Measurements from ENCODE around the gene SAT2.
A peak's percentile ranks its signal among the peaks of the same experiment; 100 is the strongest.

The SAT2 gene

DNA sequence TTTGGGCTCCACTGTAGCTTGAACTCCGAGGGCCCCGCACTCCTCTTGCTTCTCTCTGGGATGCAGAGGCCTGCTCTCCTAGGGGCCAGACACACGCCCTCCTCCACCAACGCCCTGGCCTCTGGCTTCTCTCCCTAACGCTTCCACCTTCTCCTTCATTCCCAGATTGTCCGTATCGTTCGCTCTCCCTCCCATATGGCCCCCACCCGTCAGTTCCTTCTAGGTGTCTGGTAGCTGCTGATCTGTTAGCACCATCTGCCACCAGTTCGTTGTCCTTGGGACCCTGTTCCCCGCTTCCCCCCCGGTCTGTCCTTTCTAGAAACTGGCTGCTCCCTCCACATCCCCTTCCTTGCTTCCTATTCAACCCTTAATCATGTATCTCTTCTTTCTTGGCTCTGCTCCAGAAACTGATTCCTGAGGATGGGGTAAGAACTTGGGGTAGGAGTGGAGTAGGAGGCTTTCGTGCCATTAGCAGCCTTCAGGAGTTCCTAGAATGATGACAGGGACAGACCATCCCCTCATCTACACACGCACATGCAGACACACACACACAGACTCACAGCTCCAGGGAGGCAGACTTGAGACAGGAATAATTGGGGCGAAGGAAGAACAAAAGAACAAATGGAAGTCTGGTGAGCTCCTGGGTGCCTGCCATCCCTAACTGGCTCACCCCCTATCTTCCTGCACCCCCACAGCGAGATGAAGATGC, 27.4 kb upstream of the SAT2 start:
- ChIA-PET POLR2A (interaction anchor here (2.1 to 5.3 kb wide), 2 partner anchors 31 to 32 kb away, joined by 28 to 113 read pairs; partner anchors contain the start of genes TP53 and WRAP53), CTCF (interaction anchor here (1.0 to 7.2 kb wide), 4 partner anchors 18 to 140 kb away, joined by 4 to 57 read pairs (median 5); partner anchors contain the start of gene TP53)

DNA sequence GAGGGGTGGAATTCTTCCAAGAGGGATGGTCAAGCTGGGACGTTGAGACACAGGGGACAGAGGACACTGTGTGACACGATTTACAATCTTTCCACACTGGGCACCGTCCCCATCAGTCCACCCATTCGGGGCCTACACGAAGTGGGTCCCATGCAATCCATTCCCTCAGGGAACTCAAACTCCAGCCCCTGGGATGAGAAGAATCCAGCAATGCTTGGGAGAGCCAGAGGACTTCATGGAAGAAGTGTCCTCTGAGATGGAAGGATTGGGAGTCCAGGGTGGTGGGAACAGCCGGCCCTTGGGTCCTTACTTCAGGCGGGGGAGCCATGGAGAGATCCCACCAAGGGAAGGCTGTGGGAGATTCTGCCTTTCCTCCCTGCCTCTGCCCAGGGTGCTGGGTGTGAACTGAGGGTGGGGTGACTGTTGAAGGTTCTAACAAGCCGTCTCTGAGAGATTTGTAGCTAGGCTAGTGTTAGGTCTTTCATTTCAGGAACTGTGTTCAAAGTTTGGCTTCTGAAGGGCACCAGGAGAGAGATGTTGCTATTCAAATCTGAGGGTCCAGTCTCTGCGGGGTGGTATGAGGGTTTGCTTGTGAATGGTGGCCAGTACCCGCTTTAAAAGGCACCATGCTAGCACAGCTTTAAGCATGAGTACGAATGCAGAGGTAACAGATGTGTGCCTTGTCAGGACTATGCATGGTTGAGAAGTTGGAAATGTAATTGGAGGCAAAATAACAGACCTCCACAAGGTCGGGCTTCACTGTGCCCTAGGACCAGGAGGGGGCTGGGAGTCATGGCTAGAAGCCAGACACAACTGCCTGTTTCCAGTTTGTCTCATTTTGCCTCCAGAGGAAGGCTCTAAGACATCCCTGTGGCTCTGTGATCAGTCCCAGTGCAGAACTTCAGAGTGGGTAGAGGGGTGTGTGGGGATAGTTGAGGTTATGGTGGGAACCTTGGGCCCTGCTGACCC, 25.1 kb upstream of the SAT2 start:
- no peak overlapping the region for H3K4me3 ChIP-seq (ENCODE audit: low read depth, low read length)
- peaks cover 11% of the 10 kb centered on the region for H3K4me1 ChIP-seq (ENCODE audit: control insufficient read depth, insufficient read depth, low read length)
- H3K36me3 ChIP-seq (ENCODE audit: control insufficient read depth in 2 of 2, insufficient read depth in 1 of 2, low read length in 2 of 2) = no peaks in the 10 kb centered on the region
- POLR2A ChIA-PET = interaction anchor here (0.6 to 5.3 kb wide), 5 partner anchors 15 to 34 kb away, joined by 3 to 113 read pairs (median 7); partner anchors contain the start of genes SAT2, TP53 and WRAP53
- H3K9me3 ChIP-seq (ENCODE audit: control insufficient read depth, insufficient read depth, low read depth, low read length) = no peaks in the 10 kb centered on the region
- CTCF ChIA-PET = interaction anchor here (0.6 to 7.2 kb wide), 5 partner anchors 10 to 64 kb away, joined by 3 to 57 read pairs (median 5); no protein-coding TSS in a partner anchor
- no peak overlapping the region for H3K27ac ChIP-seq (ENCODE audit: extremely low read depth, low read depth, low read length)
- TF ChIP-seq ZNF146 (tag by site-specific recombination; IDR thresholded peaks at IDR 0.05) (no peak), ZNF600 (tag by site-specific recombination; IDR thresholded peaks at IDR 0.05) (no peak), IKZF3 (tag by site-specific recombination; IDR thresholded peaks at IDR 0.05) (peak; percentile 78), SP2 (tag by site-specific recombination; IDR thresholded peaks at IDR 0.05) (no peak), TCF7L2 (IDR thresholded peaks at IDR 0.05; ENCODE audit: borderline replicate concordance, low read depth, low read length) (no peak), KLF7 (tag by site-specific recombination; IDR thresholded peaks at IDR 0.05; ENCODE audit: borderline replicate concordance) (no peak), ZNF335 (tag by site-specific recombination; conservative IDR thresholded peaks at IDR 0.05) (peak; percentile 68), KLF1 (tag by site-specific recombination; IDR thresholded peaks at IDR 0.05) (no peak), ZNF184 (tag by site-specific recombination; IDR thresholded peaks at IDR 0.05) (no peak), ZNF341 (tag by site-specific recombination; IDR thresholded peaks at IDR 0.05; ENCODE audit: low read depth) (peak; percentile 71), ZBTB8A (tag by site-specific recombination; IDR thresholded peaks at IDR 0.05) (no peak), ZBTB7A (tag by site-specific recombination; IDR thresholded peaks at IDR 0.05; ENCODE audit: low read depth) (no peak), ZNF350 (tag by site-specific recombination; IDR thresholded peaks at IDR 0.05) (no peak), ZNF175 (tag by site-specific recombination; IDR thresholded peaks at IDR 0.05) (no peak), ZNF16 (tag by site-specific recombination; IDR thresholded peaks at IDR 0.05; ENCODE audit: low read depth) (no peak), ZNF223 (tag by site-specific recombination; IDR thresholded peaks at IDR 0.05) (no peak), ZSCAN23 (tag by site-specific recombination; IDR thresholded peaks at IDR 0.05) (no peak), ZNF266 (tag by site-specific recombination; IDR thresholded peaks at IDR 0.05; ENCODE audit: low read depth) (no peak), ZNF549 (tag by site-specific recombination; IDR thresholded peaks at IDR 0.05) (no peak), ZNF623 (tag by site-specific recombination; IDR thresholded peaks at IDR 0.05) (no peak)
- TF ChIP-seq, protein P1, sequence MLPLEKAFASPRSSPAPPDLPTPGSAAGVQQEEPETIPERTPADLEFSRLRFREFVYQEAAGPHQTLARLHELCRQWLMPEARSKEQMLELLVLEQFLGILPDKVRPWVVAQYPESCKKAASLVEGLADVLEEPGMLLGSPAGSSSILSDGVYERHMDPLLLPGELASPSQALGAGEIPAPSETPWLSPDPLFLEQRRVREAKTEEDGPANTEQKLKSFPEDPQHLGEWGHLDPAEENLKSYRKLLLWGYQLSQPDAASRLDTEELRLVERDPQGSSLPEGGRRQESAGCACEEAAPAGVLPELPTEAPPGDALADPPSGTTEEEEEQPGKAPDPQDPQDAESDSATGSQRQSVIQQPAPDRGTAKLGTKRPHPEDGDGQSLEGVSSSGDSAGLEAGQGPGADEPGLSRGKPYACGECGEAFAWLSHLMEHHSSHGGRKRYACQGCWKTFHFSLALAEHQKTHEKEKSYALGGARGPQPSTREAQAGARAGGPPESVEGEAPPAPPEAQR (tag by site-specific recombination; IDR thresholded peaks at IDR 0.05) = no peak
- TF ChIP-seq, protein P2, sequence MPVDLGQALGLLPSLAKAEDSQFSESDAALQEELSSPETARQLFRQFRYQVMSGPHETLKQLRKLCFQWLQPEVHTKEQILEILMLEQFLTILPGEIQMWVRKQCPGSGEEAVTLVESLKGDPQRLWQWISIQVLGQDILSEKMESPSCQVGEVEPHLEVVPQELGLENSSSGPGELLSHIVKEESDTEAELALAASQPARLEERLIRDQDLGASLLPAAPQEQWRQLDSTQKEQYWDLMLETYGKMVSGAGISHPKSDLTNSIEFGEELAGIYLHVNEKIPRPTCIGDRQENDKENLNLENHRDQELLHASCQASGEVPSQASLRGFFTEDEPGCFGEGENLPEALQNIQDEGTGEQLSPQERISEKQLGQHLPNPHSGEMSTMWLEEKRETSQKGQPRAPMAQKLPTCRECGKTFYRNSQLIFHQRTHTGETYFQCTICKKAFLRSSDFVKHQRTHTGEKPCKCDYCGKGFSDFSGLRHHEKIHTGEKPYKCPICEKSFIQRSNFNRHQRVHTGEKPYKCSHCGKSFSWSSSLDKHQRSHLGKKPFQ (tag by site-specific recombination; IDR thresholded peaks at IDR 0.05) = peak; percentile 81
- TF ChIP-seq, protein P3, sequence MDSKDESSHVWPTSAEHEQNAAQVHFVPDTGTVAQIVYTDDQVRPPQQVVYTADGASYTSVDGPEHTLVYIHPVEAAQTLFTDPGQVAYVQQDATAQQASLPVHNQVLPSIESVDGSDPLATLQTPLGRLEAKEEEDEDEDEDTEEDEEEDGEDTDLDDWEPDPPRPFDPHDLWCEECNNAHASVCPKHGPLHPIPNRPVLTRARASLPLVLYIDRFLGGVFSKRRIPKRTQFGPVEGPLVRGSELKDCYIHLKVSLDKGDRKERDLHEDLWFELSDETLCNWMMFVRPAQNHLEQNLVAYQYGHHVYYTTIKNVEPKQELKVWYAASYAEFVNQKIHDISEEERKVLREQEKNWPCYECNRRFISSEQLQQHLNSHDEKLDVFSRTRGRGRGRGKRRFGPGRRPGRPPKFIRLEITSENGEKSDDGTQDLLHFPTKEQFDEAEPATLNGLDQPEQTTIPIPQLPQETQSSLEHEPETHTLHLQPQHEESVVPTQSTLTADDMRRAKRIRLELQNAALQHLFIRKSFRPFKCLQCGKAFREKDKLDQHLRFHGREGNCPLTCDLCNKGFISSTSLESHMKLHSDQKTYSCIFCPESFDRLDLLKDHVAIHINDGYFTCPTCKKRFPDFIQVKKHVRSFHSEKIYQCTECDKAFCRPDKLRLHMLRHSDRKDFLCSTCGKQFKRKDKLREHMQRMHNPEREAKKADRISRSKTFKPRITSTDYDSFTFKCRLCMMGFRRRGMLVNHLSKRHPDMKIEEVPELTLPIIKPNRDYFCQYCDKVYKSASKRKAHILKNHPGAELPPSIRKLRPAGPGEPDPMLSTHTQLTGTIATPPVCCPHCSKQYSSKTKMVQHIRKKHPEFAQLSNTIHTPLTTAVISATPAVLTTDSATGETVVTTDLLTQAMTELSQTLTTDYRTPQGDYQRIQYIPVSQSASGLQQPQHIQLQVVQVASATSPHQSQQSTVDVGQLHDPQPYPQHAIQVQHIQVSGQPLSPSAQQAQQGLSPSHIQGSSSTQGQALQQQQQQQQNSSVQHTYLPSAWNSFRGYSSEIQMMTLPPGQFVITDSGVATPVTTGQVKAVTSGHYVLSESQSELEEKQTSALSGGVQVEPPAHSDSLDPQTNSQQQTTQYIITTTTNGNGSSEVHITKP (tag by site-specific recombination; IDR thresholded peaks at IDR 0.05) = no peak
- TF ChIP-seq, protein P4, sequence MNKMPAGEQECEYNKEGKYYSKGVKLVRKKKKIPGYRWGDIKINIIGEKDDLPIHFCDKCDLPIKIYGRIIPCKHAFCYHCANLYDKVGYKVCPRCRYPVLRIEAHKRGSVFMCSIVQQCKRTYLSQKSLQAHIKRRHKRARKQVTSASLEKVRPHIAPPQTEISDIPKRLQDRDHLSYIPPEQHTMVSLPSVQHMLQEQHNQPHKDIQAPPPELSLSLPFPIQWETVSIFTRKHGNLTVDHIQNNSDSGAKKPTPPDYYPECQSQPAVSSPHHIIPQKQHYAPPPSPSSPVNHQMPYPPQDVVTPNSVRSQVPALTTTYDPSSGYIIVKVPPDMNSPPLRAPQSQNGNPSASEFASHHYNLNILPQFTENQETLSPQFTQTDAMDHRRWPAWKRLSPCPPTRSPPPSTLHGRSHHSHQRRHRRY (tag by site-specific recombination; IDR thresholded peaks at IDR 0.05) = no peak

More for the DNA sequence above, 27.4 kb upstream of the SAT2 start:
- TF ChIP-seq YY2 (tag by site-specific recombination; IDR thresholded peaks at IDR 0.05) (no peak), ZNF600 (tag by site-specific recombination; IDR thresholded peaks at IDR 0.05) (peak; percentile 80), EGR2 (tag by site-specific recombination; IDR thresholded peaks at IDR 0.05; ENCODE audit: low read depth) (peak; percentile 46)
- no peak overlapping the region for H3K4me3 ChIP-seq (ENCODE audit: low read depth, low read length)
- H3K36me3 ChIP-seq (ENCODE audit: control insufficient read depth in 2 of 2, insufficient read depth in 1 of 2, low read length in 2 of 2) = no peaks in the 10 kb centered on the region
- H3K4me1 ChIP-seq (ENCODE audit: control insufficient read depth, insufficient read depth, low read length) = peaks cover 11% of the 10 kb centered on the region
- H3K27ac ChIP-seq (ENCODE audit: extremely low read depth, low read depth, low read length) = no peak overlapping the region
- H3K9me3 ChIP-seq (ENCODE audit: control insufficient read depth, insufficient read depth, low read depth, low read length) = no peaks in the 10 kb centered on the region
